Myometrial cell (primary cell): ENCODE data around the gene ZSCAN31. TPM values are rescaled to one million over a fixed set of nuclear protein-coding genes. Genes with fewer than 3 reads are reported as not detected.

Source experiments
- total RNA-seq: library from RNA; depleted of rRNA; stranded (reverse); fragments of >200 nt; gene quantifications from 2 replicates; pipeline ENCODE4 v1.2.3, GENCODE V29; 2015

The ZSCAN31 gene
- total RNA-seq, result 6.2 and 7.2 TPM in 2 replicates

GRCh38 chr6:28335564-28336283 lies at the start of gene ZSCAN31:
TSS of gene ZSCAN31 (minus strand) at chr6:28336148. CDS start at chr6:28329683, 6,465 bp downstream.

GRCh38 chr6:28349892-28350737 lies 14.2 kb upstream of the ZSCAN31 start, which contains the start of gene ZKSCAN3:
TSS of gene ZKSCAN3 (plus strand) at chr6:28349947. CDS start at chr6:28359587, 9,640 bp downstream.

GRCh38 chr6:28281288-28282064 lies 54.5 kb downstream of the ZSCAN31 start, which contains the start of gene PGBD1:
TSS of gene PGBD1 (plus strand) at chr6:28281572. CDS start at chr6:28283814, 2,242 bp downstream.

Other genes starting within 250 kb of the ZSCAN31 start
- under 0.01 and 0.89 TPM in 2 replicates for gene ZSCAN16, start 211.5 kb downstream of the ZSCAN31 start, total RNA-seq
- 7.6 and 8.6 TPM in 2 replicates for gene ZKSCAN8, start 194.3 kb downstream of the ZSCAN31 start, total RNA-seq
- gene ZSCAN9, start 110.9 kb downstream of the ZSCAN31 start, total RNA-seq, result 4.9 and 6.4 TPM in 2 replicates
- 4.3 and 4.4 TPM in 2 replicates for gene ZKSCAN4, start 83.9 kb downstream of the ZSCAN31 start, total RNA-seq
- gene NKAPL, start 76.9 kb downstream of the ZSCAN31 start, total RNA-seq, result 0.29 and 1.6 TPM in 2 replicates
- 13.8 and 16.7 TPM in 2 replicates for gene ZSCAN26, start 69.0 kb downstream of the ZSCAN31 start, total RNA-seq
- 5.5 TPM in 2 replicates for gene PGBD1, start 54.6 kb downstream of the ZSCAN31 start, total RNA-seq
- gene ZKSCAN3, start 13.8 kb upstream of the ZSCAN31 start, total RNA-seq, result 2.9 and 3.9 TPM in 2 replicates
- 2.3 and 4.4 TPM in 2 replicates for gene ZSCAN12, start 63.6 kb upstream of the ZSCAN31 start, total RNA-seq
- gene ZSCAN23, start 107.3 kb upstream of the ZSCAN31 start, total RNA-seq, result 0.53 and 12.4 TPM in 2 replicates
- gene GPX6, start 179.6 kb upstream of the ZSCAN31 start, total RNA-seq, result not detected in 2 replicates
- not detected in 2 replicates for gene GPX5, start 189.7 kb upstream of the ZSCAN31 start, total RNA-seq